Measurements from ENCODE around the gene TP63.
"Not testable (repeated sequence)": the region's sequence is repeated elsewhere in the genome, so short reads cannot be mapped to it uniquely, and the experiment has no call there.

Gene TP63

DNA sequence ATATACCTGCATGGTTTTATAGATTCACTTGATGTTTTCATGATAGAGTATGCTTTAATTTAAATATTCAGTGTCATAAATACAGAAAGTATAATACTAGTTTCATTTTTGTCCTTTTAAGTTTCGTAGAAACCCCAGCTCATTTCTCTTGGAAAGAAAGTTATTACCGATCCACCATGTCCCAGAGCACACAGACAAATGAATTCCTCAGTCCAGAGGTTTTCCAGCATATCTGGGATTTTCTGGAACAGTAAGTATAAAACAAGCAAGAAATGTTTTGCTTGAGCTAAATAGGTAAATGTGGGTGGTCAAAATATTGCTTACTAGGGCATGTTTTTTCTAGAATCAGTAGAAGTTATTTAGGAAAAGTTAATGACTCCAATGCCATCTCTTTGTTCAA, 106.4 kb downstream of the TP63 start:
- no peak for TF ChIP-seq ZFX (IDR thresholded peaks at IDR 0.05)
- TF ChIP-seq, protein P1, sequence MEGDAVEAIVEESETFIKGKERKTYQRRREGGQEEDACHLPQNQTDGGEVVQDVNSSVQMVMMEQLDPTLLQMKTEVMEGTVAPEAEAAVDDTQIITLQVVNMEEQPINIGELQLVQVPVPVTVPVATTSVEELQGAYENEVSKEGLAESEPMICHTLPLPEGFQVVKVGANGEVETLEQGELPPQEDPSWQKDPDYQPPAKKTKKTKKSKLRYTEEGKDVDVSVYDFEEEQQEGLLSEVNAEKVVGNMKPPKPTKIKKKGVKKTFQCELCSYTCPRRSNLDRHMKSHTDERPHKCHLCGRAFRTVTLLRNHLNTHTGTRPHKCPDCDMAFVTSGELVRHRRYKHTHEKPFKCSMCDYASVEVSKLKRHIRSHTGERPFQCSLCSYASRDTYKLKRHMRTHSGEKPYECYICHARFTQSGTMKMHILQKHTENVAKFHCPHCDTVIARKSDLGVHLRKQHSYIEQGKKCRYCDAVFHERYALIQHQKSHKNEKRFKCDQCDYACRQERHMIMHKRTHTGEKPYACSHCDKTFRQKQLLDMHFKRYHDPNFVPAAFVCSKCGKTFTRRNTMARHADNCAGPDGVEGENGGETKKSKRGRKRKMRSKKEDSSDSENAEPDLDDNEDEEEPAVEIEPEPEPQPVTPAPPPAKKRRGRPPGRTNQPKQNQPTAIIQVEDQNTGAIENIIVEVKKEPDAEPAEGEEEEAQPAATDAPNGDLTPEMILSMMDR (conservative IDR thresholded peaks at IDR 0.05) = no peak
- H3K27ac ChIP-seq = no peak overlapping the region

GRCh38 chr3:189739378-189739777, 108.2 kb downstream of the TP63 start:
- TF ChIP-seq ZFX (IDR thresholded peaks at IDR 0.05) = no peak
- TF ChIP-seq, protein P1 (conservative IDR thresholded peaks at IDR 0.05) = no peak
- no peak overlapping the region for H3K27ac ChIP-seq

DNA sequence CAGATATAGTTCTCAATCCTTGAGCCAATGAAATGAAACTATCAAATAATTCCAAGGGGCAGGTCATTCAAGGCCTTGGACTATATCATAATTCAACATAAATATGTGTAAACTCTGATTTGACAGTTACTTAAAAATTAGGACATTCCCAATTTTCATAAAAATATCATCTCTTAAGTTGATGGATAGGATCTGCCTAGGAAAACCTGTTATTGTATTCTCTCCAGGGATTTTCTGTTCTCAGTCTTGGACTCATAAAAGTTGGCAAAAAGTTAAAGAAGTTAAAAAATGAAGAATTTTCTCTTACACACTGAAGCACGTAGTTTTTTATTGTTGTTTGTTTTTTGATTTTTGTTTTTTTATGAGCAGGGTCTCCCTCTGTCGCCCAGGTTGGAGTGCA, 109.0 kb downstream of the TP63 start:
- TF ChIP-seq, protein P1 (conservative IDR thresholded peaks at IDR 0.05) = no peak
- no peak for TF ChIP-seq ZFX (IDR thresholded peaks at IDR 0.05)
- H3K27ac ChIP-seq = no peak overlapping the region

- TF ChIP-seq, protein P1 (conservative IDR thresholded peaks at IDR 0.05) = peak; percentile 39; the same call in 1 of the 2 replicates
- TF ChIP-seq ZFX (IDR thresholded peaks at IDR 0.05) = no peak
- no peak overlapping the region for H3K27ac ChIP-seq
These were observed 113.0 kb downstream of the TP63 start for GRCh38 chr3:189744235-189744634.

DNA sequence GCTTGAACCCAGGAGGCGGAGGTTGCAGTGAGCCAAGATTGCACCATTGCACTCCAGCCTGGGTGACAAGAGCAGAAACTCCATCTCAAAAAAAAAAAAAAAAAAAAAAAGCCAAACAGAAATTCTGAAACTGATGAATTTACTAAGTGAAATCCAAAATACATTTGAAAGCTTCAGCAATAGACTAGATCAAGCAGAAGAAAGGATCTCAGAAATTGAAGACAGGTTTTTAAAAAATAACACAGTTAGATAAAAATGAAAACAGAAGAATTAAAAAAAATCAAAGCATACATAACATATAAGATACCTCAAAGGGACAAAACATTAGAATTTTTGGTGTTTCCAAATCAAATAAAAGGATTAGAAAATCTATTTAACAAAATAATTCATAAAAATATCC, 114.4 kb downstream of the TP63 start:
- H3K27ac ChIP-seq = no peak overlapping the region
- TF ChIP-seq ZFX (IDR thresholded peaks at IDR 0.05) = no peak
- TF ChIP-seq, protein P1 (conservative IDR thresholded peaks at IDR 0.05) = no peak

GRCh38 chr3:189748046-189748445, 116.9 kb downstream of the TP63 start:
- no peak overlapping the region for H3K27ac ChIP-seq
- no peak for TF ChIP-seq ZFX (IDR thresholded peaks at IDR 0.05)
- TF ChIP-seq, protein P1 (conservative IDR thresholded peaks at IDR 0.05) = no peak

DNA sequence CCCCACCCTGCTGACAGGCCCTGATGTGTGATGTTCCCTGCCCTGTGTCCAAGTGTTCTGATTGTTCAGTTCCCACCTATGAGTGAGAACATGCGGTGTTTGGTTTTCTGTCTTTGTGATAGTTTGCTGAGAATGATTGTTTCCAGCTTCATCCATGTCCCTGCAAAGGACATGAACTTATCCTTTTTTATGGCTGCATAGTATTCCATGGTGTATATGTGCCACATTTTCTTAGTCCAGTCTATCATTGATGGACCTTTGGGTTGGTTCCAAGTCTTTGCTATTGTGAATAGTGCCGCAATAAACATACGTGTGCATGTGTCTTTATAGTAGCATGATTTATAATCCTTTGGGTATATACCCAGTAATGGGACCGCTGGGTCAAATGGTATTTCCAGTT, 119.8 kb downstream of the TP63 start:
- not testable (repeated sequence) for H3K27ac ChIP-seq

DNA sequence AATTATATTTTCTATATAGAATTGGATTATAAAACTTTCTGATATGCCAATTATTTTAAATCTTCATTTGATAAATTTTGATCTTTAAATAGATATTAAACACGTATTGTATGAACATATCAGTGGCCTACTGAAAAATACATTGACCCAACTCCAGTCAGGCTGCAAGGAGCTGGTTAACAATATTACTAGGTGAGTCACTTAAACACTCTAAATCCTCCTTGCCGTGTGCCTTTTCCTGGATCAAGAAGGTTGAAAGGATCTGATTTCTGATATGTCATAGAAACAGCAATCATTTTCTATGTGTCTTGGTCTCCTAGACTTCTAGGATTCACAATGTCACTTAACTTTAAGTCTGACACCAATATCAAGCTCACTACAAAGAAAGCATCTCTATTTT, 123.2 kb downstream of the TP63 start:
- H3K27ac ChIP-seq = no peak overlapping the region
- TF ChIP-seq ZFX (IDR thresholded peaks at IDR 0.05) = no peak
- TF ChIP-seq, protein P1 (conservative IDR thresholded peaks at IDR 0.05) = no peak

All from C4-2B (cell line).